Activated effector memory CD4-positive, alpha-beta T cell treated with Interleukin-2 at 50 U/mL for 16 hours (primary cell): ENCODE measurements around the gene ZNF417.
"Not testable (repeated sequence)": the region's sequence is repeated elsewhere in the genome, so short reads cannot be mapped to it uniquely, and the experiment has no call there.

Experiments used
- DNase-seq: peaks from one replicate; pipeline ENCODE4 v3.0.0-alpha.2; 2020

Gene ZNF417

GRCh38 chr19:57887195-57887941 lies 29.0 kb downstream of the ZNF417 start:
- DNase-seq: no peak

GRCh38 chr19:57886046-57886445 lies 30.3 kb downstream of the ZNF417 start:
- no peak for DNase-seq

GRCh38 chr19:57873883-57874799 lies 42.3 kb downstream of the ZNF417 start:
- DNase-seq: not testable (repeated sequence)

GRCh38 chr19:57872450-57872849 lies 43.9 kb downstream of the ZNF417 start:
- no peak for DNase-seq

GRCh38 chr19:57870225-57870624 lies 46.2 kb downstream of the ZNF417 start:
- DNase-seq: no peak

- not testable (repeated sequence) for DNase-seq
Measured at GRCh38 chr19:57869655-57870054, 46.7 kb downstream of the ZNF417 start.

- DNase-seq: no peak
Measured at GRCh38 chr19:57867868-57868492, 48.4 kb downstream of the ZNF417 start.
